Transverse colon (tissue), 4 donors: ENCODE data around the gene BAG5. TPM values are rescaled to one million over a fixed set of nuclear protein-coding genes. Genes with fewer than 3 reads are reported as not detected.

Experiments
- DNase-seq: peaks from one replicate; pipeline ENCODE4 v3.0.0-alpha.2; 2019
- H3K27ac ChIP-seq, 4 donors: fragments of 200-600 bp; sonication (generic); 2 replicates each; pipeline ENCODE4 v1.5.1; 2016 to 2018; ENCODE audit warnings: inconsistent platforms in 4 of 4
- H3K27me3 ChIP-seq: fragments of 200-600 bp; sonication (generic); 2 replicates; pipeline ENCODE4 v1.5.1; 2017; ENCODE audit warnings: inconsistent platforms
- H3K36me3 ChIP-seq, 4 donors: fragments of 200-600 bp; sonication (generic); 2 replicates each; pipeline ENCODE4 v1.5.1; 2017 to 2019; ENCODE audit warnings: inconsistent platforms in 4 of 4
- H3K4me1 ChIP-seq, 4 donors: fragments of 200-600 bp; sonication (generic); 2 replicates each; pipeline ENCODE4 v1.5.1; 2017 to 2020; ENCODE audit warnings: inconsistent platforms in 4 of 4
- H3K4me3 ChIP-seq, 4 donors: fragments of 200-600 bp; sonication (generic); 1 replicate in 1 of 4; 2 replicates in 3 of 4; pipeline versions ENCODE4 v1.5.1 to v1.6.1; 2017 to 2019; ENCODE audit warnings: inconsistent platforms in 4 of 4
- H3K9me3 ChIP-seq, 2 donors: fragments of 200-600 bp; sonication (generic); 2 replicates each; pipeline ENCODE4 v1.5.1; 2017 to 2019; ENCODE audit warnings: inconsistent platforms in 2 of 2
- CTCF ChIP-seq, 5 experiments: fragments of 200-600 bp in 3 of 5; fragments of 450-650 bp in 2 of 5; sonication (generic) in 3 of 5; IDR thresholded peaks; 1 replicate in 2 of 5; 2 replicates in 3 of 5; pipeline ENCODE4 v1.5.1; 2016 to 2017; ENCODE audit warnings: antibody characterized with exemption in 5 of 5, inconsistent platforms in 3 of 5, mild to moderate bottlenecking in 2 of 5, moderate library complexity in 1 of 5
- EP300 ChIP-seq: sonication (generic); formaldehyde crosslinking; IDR thresholded peaks from one replicate; pipeline ENCODE4 v1.6.1; 2017; ENCODE audit warnings: antibody characterized with exemption, low read depth
- POLR2A ChIP-seq: fragments of 450-650 bp; IDR thresholded peaks from one replicate; pipeline ENCODE4 v1.6.1; 2016; ENCODE audit warnings: antibody characterized with exemption, mild to moderate bottlenecking, moderate library complexity
- POLR2AphosphoS5 ChIP-seq, 3 donors: sonication (generic); formaldehyde crosslinking; IDR thresholded peaks; one replicate each; pipeline ENCODE4 v1.6.1; 2016; ENCODE audit warnings: antibody characterized with exemption in 3 of 3
- WGBS, 2 donors: methylation state at CpG; one replicate each; pipeline ENCODE4 v1.1.5; 2018; ENCODE audit warnings: low coverage in 1 of 2; 5-methylcytosine and 5-hydroxymethylcytosine counted together
- in situ Hi-C, 4 donors: fragments of 200-750 bp; cut with MboI; loops; one replicate each; pipeline versions ENCODE4 v1.15.0 to v1.15.1; 2017; ENCODE audit warnings: low sequenced_read_pairs in 3 of 4, low pct_ligation_motif_present in 1 of 4, low pct_unique_long_range_greater_than_20kb in 1 of 4
- intact Hi-C: fragments of 100-400 bp; cut with DNase I; formaldehyde crosslinking; loops from one replicate; pipeline ENCODE4 v1.15.1; 2023; ENCODE audit warnings: low total_unique reads
- total RNA-seq, 4 donors: library from RNA; depleted of rRNA; stranded (reverse); fragments of >200 nt; gene quantifications; one replicate each; pipeline ENCODE4 v1.1.0, GENCODE V29; 2016

BAG5 gene
- total RNA-seq, 4 donors from 2014 or later = 10.8 to 26.3 (median 23.9) TPM

DNA sequence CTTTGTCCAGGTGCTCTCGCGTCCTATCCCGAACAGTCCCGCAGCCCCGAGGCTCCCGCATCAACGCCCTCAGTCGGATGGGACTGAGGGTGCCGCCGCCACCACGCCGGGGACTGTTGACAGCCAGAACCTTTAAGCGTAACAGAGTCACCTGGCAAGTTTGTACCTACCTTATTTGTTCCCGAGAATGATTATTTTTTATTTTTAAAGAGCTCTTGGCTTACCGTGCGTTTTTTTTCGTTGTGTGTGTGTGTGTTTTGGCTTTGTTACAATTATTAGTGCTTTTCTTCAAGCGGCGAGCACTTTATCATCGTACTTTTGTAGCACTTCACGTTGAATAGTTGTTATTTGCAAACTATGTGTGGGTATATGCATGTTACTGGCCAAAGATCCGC is 766 bp upstream of the BAG5 start:
- Histone ChIP-seq H3K27ac (peak overlapping the region; percentile 95 to 98 (median 97)), H3K27me3 (no peaks in the 10 kb centered on the region), H3K9me3 (no peaks in the 10 kb centered on the region), H3K4me3 (peak overlapping the region; percentile 91 to 95 (median 94)), H3K4me1 (peaks cover 16 to 53% (median 38%) of the 10 kb centered on the region in 4 donors), H3K36me3 (peaks cover 0 to 20% (median 4%) of the 10 kb centered on the region in 4 donors)
- 1 to 2% methylated on average over 8 to 20 of the region's 22 CpGs for WGBS, 2 donors
- in situ Hi-C loops (no loop called here), intact Hi-C loops (no loop called here)
- no peak for DNase-seq
- TF ChIP-seq CTCF (IDR thresholded peaks at IDR 0.05) (no peak), EP300 (no peak), POLR2AphosphoS5 (IDR thresholded peaks at IDR 0.05) (no peak), POLR2A (no peak)

DNA sequence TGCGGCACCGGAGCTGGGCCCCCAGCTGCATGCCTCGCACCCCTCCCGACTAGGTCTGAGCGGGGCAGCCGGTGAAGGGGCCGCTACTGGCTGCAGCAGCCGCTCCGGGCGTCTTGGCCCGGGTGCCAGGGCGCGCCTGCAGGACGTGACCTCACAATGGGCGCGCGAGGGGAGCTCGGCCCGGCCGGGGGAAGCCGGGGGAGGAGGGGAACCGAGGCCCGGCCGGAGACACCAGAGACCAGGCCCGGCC is 353 bp downstream of the BAG5 start:
- in situ Hi-C loops = no loop called here
- TF ChIP-seq POLR2AphosphoS5 (IDR thresholded peaks at IDR 0.05) = no peak
- TF ChIP-seq CTCF (IDR thresholded peaks at IDR 0.05) = no peak
- no peak for TF ChIP-seq POLR2A
- no peak for TF ChIP-seq EP300
- no peaks in the 10 kb centered on the region for H3K27me3 ChIP-seq
- H3K27ac ChIP-seq = peak overlapping the region; percentile 95 to 98 (median 97)
- H3K4me1 ChIP-seq = peaks cover 22 to 62% (median 41%) of the 10 kb centered on the region in 4 donors
- intact Hi-C loops = no loop called here
- 0 to 2% methylated on average over 2 to 14 of the region's 25 CpGs for WGBS, 2 donors
- no peaks in the 10 kb centered on the region for H3K9me3 ChIP-seq
- H3K36me3 ChIP-seq = peaks cover 0 to 20% (median 4%) of the 10 kb centered on the region in 4 donors
- DNase-seq = no peak
- peak overlapping the region; percentile 91 to 95 (median 94) for H3K4me3 ChIP-seq

- peaks cover 22 to 68% (median 42%) of the 10 kb centered on the region in 4 donors for H3K4me1 ChIP-seq
- WGBS, 2 donors = 4% methylated on average over 36 of the region's 36 CpGs; no CpG with 5 or more reads in 1 of the 2 donors
- peak overlapping the region; percentile 95 to 98 (median 97) for H3K27ac ChIP-seq
- H3K9me3 ChIP-seq = no peaks in the 10 kb centered on the region
- peak; percentile 35 for DNase-seq
- peaks cover 0 to 20% (median 4%) of the 10 kb centered on the region in 4 donors for H3K36me3 ChIP-seq
- intact Hi-C loops = no loop called here
- H3K27me3 ChIP-seq = no peaks in the 10 kb centered on the region
- in situ Hi-C loops = no loop called here
- H3K4me3 ChIP-seq = peak overlapping the region; percentile 91 to 95 (median 94)
- TF ChIP-seq POLR2AphosphoS5 (IDR thresholded peaks at IDR 0.05) (no peak), CTCF (IDR thresholded peaks at IDR 0.05) (peak in 2 of 5 experiments; percentile 8)
Measured at GRCh38 chr14:103561381-103562178, 877 bp downstream of the BAG5 start.

DNA sequence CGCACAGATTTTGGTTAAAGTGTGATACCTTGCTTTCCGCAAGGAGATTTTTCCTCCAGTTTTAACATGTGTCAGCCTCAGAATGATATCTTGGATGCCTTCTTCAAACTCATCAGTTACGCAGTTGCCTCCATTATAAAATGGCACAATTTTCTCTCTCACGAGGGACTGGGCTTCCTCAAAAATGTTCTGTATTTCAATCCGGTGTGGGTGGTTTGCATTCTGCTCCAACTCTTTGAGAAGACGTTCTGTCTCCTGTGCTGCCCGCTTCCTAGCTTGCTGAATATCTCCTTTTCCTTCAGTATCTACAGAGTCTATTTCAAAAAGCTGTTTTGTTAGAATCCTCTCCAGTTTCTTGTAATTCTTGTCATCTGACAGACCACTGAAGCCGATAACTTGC is 1.8 kb downstream of the BAG5 start:
- Histone ChIP-seq H3K4me1 (peaks cover 22 to 68% (median 42%) of the 10 kb centered on the region in 4 donors), H3K27me3 (no peaks in the 10 kb centered on the region), H3K9me3 (no peaks in the 10 kb centered on the region), H3K27ac (peak overlapping the region in 3 of 4 donors; percentile 96 to 98 (median 98)), H3K4me3 (peak overlapping the region in 1 of 4 donors; percentile 94), H3K36me3 (peaks cover 0 to 20% (median 4%) of the 10 kb centered on the region in 4 donors)
- DNase-seq = no peak
- TF ChIP-seq CTCF (IDR thresholded peaks at IDR 0.05) (no peak), EP300 (no peak), POLR2A (no peak), POLR2AphosphoS5 (IDR thresholded peaks at IDR 0.05) (no peak)
- in situ Hi-C loops = no loop called here
- intact Hi-C loops = no loop called here
- 40 to 73% methylated on average over 1 to 8 of the region's 8 CpGs for WGBS, 2 donors
